ENCODE results near the gene CTU1.

- no peak for TF ChIP-seq CTCF (IDR thresholded peaks at IDR 0.05; ENCODE audit: borderline replicate concordance, extremely low read depth, low read length, poor library complexity, severe bottlenecking)
- no peak for TF ChIP-seq EZH2 (IDR thresholded peaks at IDR 0.05; ENCODE audit: borderline replicate concordance, low read depth, low read length, severe bottlenecking)
These were observed 14.5 kb downstream of the CTU1 start for GRCh38 chr19:51093510-51094345.
